A172 (cell line): ENCODE measurements around the gene BTN1A1. TPM values are rescaled to one million over a fixed set of nuclear protein-coding genes. Genes with fewer than 3 reads are reported as not detected.
A peak's percentile ranks its signal among the peaks of the same experiment; 100 is the strongest.
"Not testable (repeated sequence)": the region's sequence is repeated elsewhere in the genome, so short reads cannot be mapped to it uniquely, and the experiment has no call there.

Experiments
- DNase-seq: peaks from one replicate; pipeline ENCODE4 v3.0.0-alpha.2; 2015; ENCODE audit warnings: low spot score
- total RNA-seq: library from RNA; depleted of rRNA; stranded (reverse); fragments of >200 nt; shearing (Covaris generic); gene quantifications from 2 replicates; pipeline ENCODE4 v1.2.3, GENCODE V29; 2014; rRNA removed

Gene BTN1A1
- not detected in 2 replicates for total RNA-seq

DNA sequence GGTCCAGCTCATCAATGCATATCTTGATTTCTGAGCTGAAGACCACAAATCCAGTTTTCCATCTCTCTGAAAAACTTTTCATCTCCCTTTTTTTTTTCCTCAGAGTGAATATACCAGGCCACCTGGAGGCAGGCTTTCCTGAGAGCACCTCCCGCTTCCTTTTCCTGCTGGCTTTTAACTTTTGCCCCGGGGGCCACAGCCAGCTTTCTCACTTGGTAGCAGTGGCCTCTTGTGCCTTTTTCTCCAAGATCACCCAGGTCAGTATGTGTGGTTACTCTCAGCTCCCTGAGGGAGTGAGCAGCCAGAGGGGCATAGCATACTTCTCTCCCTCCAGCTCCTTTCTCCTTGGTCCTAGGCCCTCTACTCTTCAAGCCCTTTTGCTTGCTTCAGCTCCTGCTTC is at the start of gene BTN1A1:
BTN1A1 (plus strand) TSS at position 202 of the 400 bp plus-strand sequence. CDS start 984 bp downstream, outside the sequence.
- no peak for DNase-seq

- no peak for DNase-seq
Measured at GRCh38 chr6:26452631-26453235, 47.4 kb upstream of the BTN1A1 start.

- DNase-seq = no peak
Measured at GRCh38 chr6:26454631-26455030, 45.5 kb upstream of the BTN1A1 start.

GRCh38 chr6:26455357-26455970 is 44.6 kb upstream of the BTN1A1 start:
- DNase-seq = no peak

GRCh38 chr6:26457264-26457805 is 42.8 kb upstream of the BTN1A1 start:
- DNase-seq = no peak

- peak; percentile 87 for DNase-seq
Measured at GRCh38 chr6:26457806-26458688, 42.1 kb upstream of the BTN1A1 start, which contains the start of gene BTN2A1. Gene BTN2A1 (plus strand): TSS chr6:26457955. CDS start chr6:26458637, 682 bp downstream.

GRCh38 chr6:26459023-26459810 is 40.9 kb upstream of the BTN1A1 start:
- DNase-seq = no peak

DNA sequence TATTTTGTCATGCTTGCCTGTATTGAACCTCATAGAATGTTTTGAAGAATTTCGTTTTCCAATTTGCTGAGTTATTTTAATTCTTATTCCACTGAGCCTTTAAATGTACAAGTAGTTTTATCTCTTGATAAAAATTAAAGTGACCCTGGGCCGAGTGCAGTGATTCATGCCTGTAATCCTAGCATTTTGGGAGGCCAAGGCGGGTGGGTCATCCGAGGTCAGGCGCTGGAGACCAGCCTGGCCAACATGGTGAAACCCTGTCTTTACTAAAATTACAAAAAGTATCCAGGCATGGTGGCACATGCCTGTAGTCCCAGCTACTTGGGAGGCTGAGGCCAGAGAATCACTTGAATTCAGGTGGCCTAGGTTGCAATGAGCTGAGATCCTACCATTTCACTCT is 38.8 kb upstream of the BTN1A1 start:
- not testable (repeated sequence) for DNase-seq

- DNase-seq = no peak
Measured at GRCh38 chr6:26464014-26464413, 36.1 kb upstream of the BTN1A1 start.

GRCh38 chr6:26464416-26465131 is 35.5 kb upstream of the BTN1A1 start:
- DNase-seq = no peak

- DNase-seq = no peak
Measured at GRCh38 chr6:26465776-26466175, 34.3 kb upstream of the BTN1A1 start.

DNA sequence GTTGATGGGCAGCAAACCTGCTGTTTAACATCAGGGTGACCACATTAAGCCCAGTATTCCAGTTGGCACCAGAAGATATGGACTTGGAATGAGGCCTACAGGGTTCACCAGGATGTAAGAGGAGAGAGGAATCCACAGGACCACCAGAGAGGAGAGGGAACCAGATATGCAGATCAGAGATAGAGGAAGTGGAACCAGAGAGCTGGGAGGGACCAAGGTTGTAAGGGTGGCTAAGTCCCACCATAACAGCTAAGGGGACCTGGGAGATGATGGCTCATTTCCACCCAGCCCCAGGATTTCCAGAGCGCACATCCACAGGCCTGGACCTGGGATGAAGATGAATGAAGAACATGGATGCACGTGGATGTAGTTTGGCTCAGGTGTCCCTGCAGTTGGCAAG is 31.3 kb upstream of the BTN1A1 start:
- DNase-seq = no peak

- no peak for DNase-seq
Measured at GRCh38 chr6:26470643-26471042, 29.5 kb upstream of the BTN1A1 start.

GRCh38 chr6:26471970-26472369 is 28.1 kb upstream of the BTN1A1 start:
- DNase-seq = no peak

- no peak for DNase-seq
Measured at GRCh38 chr6:26472549-26473290, 27.4 kb upstream of the BTN1A1 start.

- no peak for DNase-seq
Measured at GRCh38 chr6:26473429-26473757, 26.7 kb upstream of the BTN1A1 start.

GRCh38 chr6:26473758-26474438 is 26.2 kb upstream of the BTN1A1 start:
- DNase-seq = peak; percentile 95

DNA sequence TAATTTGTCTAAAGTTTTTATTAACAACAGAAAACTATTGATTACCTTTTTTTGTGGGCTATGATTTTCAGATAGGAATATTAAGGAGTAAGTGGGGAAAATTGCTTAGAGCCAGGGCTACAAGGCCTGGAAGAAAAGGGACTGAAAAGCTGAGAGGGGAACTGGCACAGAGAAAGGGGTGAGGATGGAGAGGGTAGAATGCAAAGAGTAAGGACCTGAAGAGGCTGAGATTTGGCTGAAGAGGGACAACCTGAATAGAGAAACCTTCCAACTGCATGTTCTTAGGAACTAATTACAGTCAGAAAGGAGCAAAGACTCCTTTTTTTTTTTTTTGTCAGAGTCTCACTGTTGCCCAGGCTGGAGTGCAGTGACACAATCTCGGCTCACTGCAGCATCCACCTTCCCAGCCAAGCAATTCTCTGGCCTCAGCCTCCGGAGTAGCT is 25.6 kb upstream of the BTN1A1 start:
- DNase-seq = no peak
